Measurements from ENCODE around the gene HDGF.
"Not testable (repeated sequence)": the region's sequence is repeated elsewhere in the genome, so short reads cannot be mapped to it uniquely, and the experiment has no call there.

Gene HDGF

GRCh38 chr1:156766298-156767100, 15.0 kb upstream of the HDGF start:
- peak in 1 of 2 donors; percentile 69 for DNase-seq

GRCh38 chr1:156765666-156766065, 14.2 kb upstream of the HDGF start:
- DNase-seq: no peak

- not testable (repeated sequence) for DNase-seq
These were observed 13.7 kb upstream of the HDGF start for GRCh38 chr1:156765136-156765535.

GRCh38 chr1:156760796-156761104, 9.3 kb upstream of the HDGF start:
- no peak for DNase-seq

- DNase-seq: no peak
These were observed 8.8 kb upstream of the HDGF start for GRCh38 chr1:156760092-156760795.

GRCh38 chr1:156757572-156758253, 6.2 kb upstream of the HDGF start:
- not testable (repeated sequence) for DNase-seq

GRCh38 chr1:156756355-156756754, 4.9 kb upstream of the HDGF start:
- no peak for DNase-seq

GRCh38 chr1:156755527-156755950, 4.1 kb upstream of the HDGF start:
- DNase-seq: no peak

GRCh38 chr1:156754219-156754618, 2.7 kb upstream of the HDGF start:
- no peak for DNase-seq

GRCh38 chr1:156752843-156753482, 1.5 kb upstream of the HDGF start:
- DNase-seq: no peak

- peak; percentile 75 to 89 for DNase-seq
These were observed 444 bp upstream of the HDGF start for GRCh38 chr1:156751757-156752481.

- no peak for DNase-seq
These were observed 594 bp downstream of the HDGF start for GRCh38 chr1:156750711-156751450.

GRCh38 chr1:156750191-156750672, 1.2 kb downstream of the HDGF start:
- peak in 1 of 2 donors; percentile 44 for DNase-seq

GRCh38 chr1:156749419-156750118, 1.9 kb downstream of the HDGF start:
- DNase-seq: no peak

GRCh38 chr1:156748670-156749418, 2.6 kb downstream of the HDGF start:
- DNase-seq: peak in 1 of 2 donors; percentile 45

- no peak for DNase-seq
These were observed 3.5 kb downstream of the HDGF start for GRCh38 chr1:156747742-156748669.

GRCh38 chr1:156746728-156747631, 4.5 kb downstream of the HDGF start:
- DNase-seq: peak; percentile 36 to 44

- no peak for DNase-seq
These were observed 5.1 kb downstream of the HDGF start for GRCh38 chr1:156746406-156746727.

All from bone marrow (tissue), 2 donors.